GM19023 (cell line): Measurements from ENCODE around the gene SP110.
"Not testable (repeated sequence)": the region's sequence is repeated elsewhere in the genome, so short reads cannot be mapped to it uniquely, and the experiment has no call there.

ENCODE experiments used
- ATAC-seq: cut with Tn5 transposase; IDR thresholded peaks from one replicate; pipeline ENCODE4 v1.9.1; 2021; ENCODE audit warnings: mild to moderate bottlenecking, moderate library complexity; ENCODE audit not compliant: unreplicated experiment

SP110 gene

GRCh38 chr2:230225486-230225885 lies 5.7 kb upstream of the SP110 start, which contains the start of gene SP140:
Gene SP140, plus strand, starts transcription at chr2:230225736. Its CDS starts 109 bp downstream, at chr2:230225845.
- ATAC-seq: peak; percentile 79

DNA sequence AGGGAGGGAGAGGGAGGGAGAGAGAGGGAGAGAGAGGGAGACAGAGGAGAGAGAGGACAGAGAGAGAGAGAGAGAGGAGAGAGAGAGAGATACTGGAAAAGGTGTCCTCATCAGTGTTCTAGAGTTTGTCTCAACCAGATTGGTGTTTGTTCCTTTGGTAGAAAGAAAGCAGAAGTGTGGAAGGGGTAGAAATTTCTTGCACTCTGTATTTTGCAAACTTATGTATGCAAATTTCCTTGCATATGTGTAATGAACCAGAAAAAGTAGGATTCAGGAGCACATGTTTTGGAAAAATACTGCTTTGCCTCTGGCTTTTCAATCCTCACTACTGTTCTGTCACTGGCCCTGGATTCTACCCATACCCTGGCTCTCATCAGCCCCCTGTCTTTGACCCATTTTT lies 4.7 kb upstream of the SP110 start:
- no peak for ATAC-seq

- not testable (repeated sequence) for ATAC-seq
These were observed 3.0 kb upstream of the SP110 start for GRCh38 chr2:230222829-230223228.

GRCh38 chr2:230221493-230221892 lies 1.7 kb upstream of the SP110 start:
- no peak for ATAC-seq

DNA sequence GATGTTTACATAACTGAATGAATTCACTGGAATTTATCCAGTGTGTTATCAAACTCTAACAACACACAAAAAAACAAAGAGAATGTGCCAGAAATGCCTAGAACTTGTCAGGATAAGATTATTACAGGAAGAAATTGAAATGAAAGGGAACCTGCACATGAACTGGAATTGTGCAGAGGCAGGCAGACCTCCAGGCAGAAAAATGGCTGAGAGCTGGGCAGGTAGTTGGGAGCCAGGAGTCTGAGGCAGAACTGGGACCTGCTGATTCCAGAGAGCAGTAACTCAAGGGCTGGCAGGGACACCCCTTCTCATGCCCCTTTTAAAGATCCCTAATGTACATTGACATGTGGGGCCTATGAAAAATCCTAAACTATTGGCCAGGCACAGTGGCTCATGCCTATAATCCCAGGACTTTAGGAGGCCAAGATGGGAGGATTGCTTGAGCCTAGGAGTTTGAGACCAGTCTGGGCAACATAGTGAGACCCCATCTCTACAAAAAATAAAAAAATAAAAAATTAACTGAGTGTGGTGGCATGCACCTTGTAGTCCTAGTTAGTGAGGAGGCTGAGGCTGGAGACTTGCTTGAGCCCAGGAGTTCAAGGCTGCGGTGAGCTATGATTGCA lies 674 bp upstream of the SP110 start:
- ATAC-seq: no peak

GRCh38 chr2:230218421-230218820 lies 1.4 kb downstream of the SP110 start:
- ATAC-seq: no peak

DNA sequence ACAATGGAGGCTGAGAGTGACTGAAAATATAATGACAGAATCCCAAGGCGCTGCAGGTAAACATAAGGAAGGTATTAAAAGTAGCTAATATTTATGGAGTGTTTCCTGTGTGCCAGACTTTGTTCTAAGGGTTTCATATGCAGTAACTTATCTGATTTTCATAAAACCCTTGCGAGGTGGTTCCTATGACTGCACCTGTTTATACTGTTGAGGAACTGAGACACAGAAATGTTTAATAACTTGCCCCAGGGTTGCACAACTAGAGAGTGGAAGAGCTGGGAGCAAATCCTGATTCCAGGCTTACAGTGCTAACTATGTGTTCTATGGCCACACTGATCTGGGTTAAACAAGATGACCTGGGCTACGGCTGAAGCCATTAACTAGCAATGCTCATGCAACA lies 2.4 kb downstream of the SP110 start:
- ATAC-seq: no peak

- no peak for ATAC-seq
These were observed 3.3 kb downstream of the SP110 start for GRCh38 chr2:230216489-230216888.

- no peak for ATAC-seq
These were observed 10.2 kb downstream of the SP110 start for GRCh38 chr2:230209422-230210051.

GRCh38 chr2:230208576-230208975 lies 11.2 kb downstream of the SP110 start:
- ATAC-seq: no peak

DNA sequence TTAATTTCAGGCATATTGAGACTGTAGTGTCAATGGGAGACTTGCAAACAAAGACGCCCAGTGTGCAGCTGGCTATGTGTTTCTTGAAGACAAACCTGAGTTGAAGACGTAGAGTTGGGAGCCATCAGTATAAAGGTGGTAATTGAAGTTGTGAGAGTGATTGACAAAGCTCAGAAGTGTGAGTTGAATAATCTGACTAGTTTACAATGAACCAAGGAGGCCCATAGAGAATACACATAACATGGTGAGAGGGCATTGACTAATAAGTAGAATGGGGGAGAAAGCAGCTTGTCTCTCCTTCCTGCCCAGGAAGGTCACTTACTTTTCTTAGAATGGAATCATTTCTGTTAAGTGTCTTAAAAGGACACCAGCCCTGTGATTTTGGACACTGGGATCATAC lies 14.1 kb downstream of the SP110 start:
- ATAC-seq: no peak

DNA sequence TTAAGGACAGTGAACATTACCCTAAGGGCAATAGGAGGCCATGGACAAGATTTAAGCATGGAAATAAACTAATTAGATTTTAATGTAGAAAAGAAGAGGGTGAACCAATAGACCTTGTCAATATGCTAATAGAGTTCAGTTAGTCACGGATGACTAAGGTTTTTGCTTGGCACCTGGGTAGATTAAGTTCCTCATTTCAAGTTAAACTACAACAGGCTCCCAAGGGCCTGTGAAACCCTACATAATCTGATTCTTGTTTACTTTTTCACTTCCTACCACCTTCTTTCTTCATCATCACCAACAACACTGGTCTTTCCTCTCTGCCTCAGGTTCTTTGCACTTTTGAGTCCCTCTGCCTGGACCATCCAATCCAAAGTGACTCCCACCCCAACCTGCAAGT lies 14.8 kb downstream of the SP110 start:
- ATAC-seq: no peak

GRCh38 chr2:230203110-230203676 lies 16.6 kb downstream of the SP110 start:
- ATAC-seq: peak; percentile 55

DNA sequence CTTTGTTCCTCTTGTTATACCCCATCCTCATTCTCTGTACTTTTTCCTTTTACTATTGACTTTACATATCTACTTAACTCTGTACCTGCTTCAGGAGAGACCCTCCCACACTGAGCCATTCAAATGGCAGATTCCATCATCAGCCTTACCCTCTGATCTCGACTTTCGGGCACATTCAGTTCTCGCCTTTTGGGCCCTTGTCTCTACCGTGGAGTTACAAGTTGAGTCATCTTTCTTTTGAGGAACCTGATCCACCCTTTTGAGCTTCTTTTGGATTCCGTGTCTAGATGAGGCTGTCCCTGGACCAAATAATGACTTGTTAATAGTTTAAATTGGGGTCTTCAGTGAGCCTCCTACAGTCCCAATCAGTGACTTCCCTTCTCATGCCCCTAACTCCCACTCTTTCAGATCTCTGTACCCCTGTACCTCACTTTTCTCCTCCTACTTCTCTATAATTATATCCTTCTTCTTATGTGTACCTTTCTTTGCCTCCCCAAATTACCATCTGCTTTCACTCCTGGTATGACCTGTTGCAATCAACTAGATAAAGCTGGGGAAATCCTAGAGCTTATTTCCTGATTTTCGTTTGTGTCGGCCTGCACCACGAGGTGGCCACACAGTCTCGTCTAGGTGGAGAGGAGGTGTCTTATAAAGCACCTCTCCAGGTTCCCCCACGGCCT lies 17.2 kb downstream of the SP110 start:
- ATAC-seq: peak; percentile 56

GRCh38 chr2:230184727-230185578 lies 34.8 kb downstream of the SP110 start:
- no peak for ATAC-seq

GRCh38 chr2:230181195-230181594 lies 38.6 kb downstream of the SP110 start:
- no peak for ATAC-seq

GRCh38 chr2:230179907-230180306 lies 39.9 kb downstream of the SP110 start:
- ATAC-seq: no peak

DNA sequence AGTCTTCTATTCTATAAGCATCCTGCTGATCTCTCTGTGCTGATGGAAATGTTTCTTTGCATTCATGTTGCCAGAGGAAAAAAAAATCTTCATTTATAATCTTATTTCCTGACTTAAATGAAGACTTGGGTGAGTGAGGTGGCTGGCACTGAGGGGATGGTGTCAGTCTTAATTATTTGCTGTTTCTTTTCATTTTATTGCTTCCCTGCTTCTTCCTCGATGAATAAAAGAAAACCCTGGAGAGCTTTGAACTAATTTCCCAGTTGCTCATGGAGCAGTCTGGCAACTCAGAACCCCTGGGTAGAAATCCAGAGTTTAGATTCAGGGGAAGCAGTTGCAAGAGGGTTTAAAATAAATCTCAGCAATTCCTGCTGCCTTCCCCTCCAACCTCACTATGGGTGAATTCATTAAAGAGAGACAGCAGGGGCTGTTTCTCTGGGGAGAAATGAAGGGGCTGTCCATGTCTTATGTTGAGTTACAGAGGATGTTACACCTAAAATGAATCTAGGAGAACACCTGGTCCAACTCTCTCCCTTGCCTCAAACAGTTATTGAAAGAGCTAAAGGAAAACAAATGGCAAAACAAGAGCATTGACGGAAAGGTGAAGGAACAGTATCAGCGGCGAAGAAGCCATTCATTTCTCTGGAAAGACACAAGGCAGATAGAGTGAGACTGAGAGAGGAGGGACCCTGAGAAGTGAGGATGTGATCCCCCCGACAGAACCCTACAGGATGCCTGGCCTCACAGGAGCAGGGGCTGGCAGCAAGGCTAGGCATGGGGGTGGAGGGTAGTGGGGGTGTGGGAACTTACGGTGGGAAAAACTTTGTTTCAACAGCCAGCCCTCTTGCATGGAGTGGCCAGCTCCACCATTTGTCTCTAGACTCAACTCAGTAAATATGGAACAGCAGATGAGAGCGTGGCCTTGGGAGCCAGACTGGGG lies 41.0 kb downstream of the SP110 start:
- no peak for ATAC-seq

DNA sequence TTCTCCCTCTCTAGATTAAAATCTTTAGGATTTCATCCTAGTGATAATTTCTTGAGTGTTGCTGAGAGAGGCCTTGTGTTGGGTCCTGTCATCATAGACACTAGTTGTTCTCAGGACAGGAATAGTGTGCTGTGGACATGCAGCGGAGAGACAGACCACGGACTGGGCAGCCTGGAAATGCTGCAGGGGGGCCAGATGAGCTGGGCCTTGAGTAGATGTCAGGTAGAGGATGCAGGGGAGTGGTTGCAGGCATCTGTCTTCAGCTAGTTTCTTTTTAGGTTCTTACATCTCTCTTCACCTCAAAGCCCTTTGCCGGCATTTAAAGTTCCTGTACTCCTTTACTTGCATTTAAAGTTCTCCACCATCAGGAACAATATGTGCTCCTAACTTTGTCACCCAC lies 42.8 kb downstream of the SP110 start:
- no peak for ATAC-seq

DNA sequence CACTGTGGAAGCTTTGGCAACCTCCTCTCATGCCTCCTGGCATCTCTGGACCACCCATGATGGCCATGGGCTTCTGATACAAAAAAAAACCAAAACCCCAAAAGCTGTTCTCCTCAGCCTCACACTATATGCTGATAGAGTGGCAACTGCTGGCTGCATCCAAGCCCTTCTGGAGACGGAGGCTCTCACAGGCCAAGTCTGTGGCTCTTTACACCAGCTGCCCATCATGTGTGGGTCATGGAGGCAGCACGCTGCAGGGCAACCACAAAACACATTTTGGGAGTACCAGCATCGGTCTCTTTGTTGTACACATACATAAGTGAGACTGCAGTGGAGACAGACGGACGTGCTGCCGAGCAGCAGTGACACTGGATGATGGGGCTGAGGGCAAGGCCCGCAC lies 45.3 kb downstream of the SP110 start:
- no peak for ATAC-seq
